SU-DHL-6 (cell line): ENCODE data around the gene ARVCF.

Experiments used
- CTCF ChIP-seq: fragments of 200-600 bp; sonication (generic); IDR thresholded peaks from one replicate; pipeline ENCODE4 v1.5.1; 2017; ENCODE audit warnings: antibody characterized with exemption, mild to moderate bottlenecking, low read length, moderate library complexity; ENCODE audit not compliant: insufficient read depth, poor library complexity, severe bottlenecking
- EZH2phosphoT487 ChIP-seq: fragments of 200-600 bp; sonication (generic), shearing (Covaris generic); conservative IDR thresholded peaks from 2 replicates; pipeline ENCODE4 v1.6.1; 2018; ENCODE audit warnings: mild to moderate bottlenecking, antibody characterized with exemption, low read length, moderate library complexity, mixed read lengths

GRCh38 chr22:20028855-20029549 lies 12.4 kb upstream of the ARVCF start:
- no peak for TF ChIP-seq CTCF
- no peak for TF ChIP-seq EZH2phosphoT487
